HG03103 (cell line): Measurements from ENCODE around the gene HES5.
"Not testable (repeated sequence)": the region's sequence is repeated elsewhere in the genome, so short reads cannot be mapped to it uniquely, and the experiment has no call there.

Source experiments
- ATAC-seq: cut with Tn5 transposase; IDR thresholded peaks from one replicate; pipeline ENCODE4 v1.9.1; 2021; ENCODE audit warnings: low read depth; ENCODE audit not compliant: unreplicated experiment

Gene HES5, protein sequence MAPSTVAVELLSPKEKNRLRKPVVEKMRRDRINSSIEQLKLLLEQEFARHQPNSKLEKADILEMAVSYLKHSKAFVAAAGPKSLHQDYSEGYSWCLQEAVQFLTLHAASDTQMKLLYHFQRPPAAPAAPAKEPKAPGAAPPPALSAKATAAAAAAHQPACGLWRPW

DNA sequence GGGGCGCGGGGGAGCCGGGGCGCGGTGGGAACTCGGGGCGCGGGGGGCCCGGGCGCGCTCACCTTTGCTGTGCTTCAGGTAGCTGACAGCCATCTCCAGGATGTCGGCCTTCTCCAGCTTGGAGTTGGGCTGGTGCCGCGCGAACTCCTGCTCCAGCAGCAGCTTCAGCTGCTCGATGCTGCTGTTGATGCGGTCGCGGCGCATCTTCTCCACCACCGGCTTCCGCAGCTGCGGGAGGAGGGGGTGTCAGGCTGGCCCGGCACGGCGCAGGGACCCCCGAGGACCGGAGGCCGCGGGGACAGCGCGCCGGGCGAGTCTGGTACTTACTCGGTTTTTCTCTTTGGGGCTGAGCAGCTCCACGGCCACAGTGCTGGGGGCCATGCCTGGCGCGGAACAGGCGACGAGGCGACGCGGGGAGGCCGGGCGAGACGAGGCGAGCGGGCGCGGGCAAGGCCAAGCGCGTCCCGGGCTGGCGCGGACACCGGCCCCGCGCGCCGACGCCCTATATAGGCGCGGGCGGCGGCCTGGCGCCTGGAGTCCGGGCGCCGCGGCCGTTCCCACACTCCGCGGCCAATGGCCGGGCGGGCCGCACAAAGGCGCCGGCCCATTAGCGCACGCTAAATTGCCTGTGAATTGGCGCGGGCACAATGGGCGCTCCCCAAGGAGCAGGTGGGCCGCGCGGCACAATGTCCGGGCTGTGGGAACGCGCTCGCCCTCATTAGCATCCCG is at the start of gene HES5:
TSS of gene HES5 (minus strand) at position 480 of the 729 bp plus-strand sequence. CDS start at position 381, 99 bp downstream.
- ATAC-seq: no peak

DNA sequence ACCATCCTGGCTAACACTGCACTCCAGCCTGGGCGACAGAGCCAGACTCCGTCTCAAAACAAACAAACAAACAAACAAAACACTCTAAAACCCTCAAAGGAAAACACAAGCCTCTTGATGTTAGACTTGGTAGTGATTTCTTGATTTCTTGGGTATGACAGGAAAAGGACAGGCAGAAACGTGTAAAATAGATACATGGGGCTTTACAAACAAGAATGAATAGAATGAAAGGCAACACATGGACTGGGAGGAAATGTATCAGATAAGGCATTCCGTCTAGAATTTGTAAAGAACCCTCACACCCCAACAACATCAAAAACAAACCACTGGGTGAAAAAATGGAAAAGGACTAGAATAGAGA is 48.7 kb upstream of the HES5 start:
- no peak for ATAC-seq

DNA sequence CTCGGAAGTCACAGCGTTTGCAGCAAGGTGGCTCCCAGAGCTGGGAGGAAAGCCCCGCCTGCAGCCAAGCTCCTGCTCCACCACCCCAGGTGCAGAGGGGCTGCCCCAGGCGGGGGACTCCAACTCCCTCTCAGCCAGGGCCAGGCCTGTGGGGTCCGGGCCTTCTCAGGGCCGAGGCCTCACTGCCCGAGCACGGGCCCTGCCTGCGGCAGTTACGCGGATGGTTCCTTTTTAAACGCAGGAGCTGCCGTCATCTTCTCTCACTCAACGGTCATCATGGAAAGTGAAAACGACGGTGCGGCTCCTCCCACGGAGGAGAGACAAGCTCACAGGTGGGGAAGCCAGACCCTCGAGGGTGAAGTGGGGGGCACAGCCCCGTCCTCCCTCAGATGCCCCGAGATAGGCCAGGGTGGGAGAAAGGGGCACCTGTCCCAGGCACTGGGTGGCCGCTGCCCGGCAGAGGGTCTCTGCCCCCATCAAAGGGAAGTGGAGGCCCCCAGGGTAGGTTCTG is 47.6 kb upstream of the HES5 start:
- peak; percentile 24 for ATAC-seq

DNA sequence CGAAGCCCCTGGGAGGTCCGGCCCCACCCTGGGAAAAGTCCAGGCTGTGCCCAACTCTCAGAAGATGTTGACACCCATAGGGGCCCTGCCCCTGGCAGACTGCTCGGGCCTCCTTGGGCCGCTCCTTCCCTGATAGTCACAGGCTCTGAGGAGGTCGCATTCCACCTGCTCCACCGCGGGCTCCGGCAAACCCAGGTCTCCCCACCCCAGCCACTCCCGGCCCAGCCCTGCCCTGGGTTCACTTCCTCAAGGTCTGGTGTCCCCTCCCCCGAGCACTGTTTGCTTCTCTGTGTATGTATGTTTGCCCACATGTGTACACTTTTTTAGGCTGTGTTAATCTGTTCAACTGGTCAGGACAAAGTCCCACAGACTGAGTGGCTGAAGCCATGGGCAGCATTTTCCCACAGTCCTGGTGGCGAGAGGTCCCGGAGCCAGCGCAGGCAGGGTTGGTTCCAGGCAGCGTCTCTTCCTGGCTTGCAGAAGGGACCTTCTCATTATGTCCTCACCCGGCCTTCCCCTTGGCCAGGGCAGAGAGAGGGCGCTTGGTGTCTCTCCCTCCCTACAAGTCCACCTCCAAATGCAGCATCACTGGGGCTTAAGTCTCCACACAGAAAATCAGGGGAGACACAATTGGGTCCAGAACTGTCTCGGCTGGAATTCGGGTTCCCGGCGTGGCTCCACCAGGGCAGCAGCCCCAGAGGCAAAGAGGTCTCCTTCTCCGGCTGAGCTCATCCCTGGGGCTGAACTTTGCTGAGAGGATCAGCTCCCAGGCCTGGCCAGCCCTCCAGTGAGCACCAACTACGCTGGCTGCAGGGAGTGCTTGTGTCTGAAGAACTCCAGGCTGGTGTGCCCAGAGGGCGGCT is 46.0 kb upstream of the HES5 start:
- ATAC-seq: no peak

DNA sequence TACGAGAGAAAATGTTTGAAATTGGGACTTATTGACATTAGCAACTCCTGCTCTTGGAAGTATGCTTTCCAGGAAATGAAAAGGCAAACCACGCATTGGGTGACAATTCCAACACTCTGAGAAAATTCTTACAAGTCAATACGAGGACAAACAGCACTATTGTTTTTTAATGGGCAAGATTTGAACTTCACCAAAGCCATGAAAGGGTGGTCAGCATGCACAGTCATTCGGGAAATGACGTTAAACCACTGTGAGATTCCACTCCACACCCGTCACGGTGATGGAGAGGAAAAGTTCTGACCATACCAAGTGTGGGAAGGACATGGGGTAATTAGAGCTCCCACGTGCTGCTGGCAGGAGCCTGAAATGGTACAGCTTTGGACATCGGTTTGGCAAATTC is 44.3 kb upstream of the HES5 start:
- no peak for ATAC-seq

DNA sequence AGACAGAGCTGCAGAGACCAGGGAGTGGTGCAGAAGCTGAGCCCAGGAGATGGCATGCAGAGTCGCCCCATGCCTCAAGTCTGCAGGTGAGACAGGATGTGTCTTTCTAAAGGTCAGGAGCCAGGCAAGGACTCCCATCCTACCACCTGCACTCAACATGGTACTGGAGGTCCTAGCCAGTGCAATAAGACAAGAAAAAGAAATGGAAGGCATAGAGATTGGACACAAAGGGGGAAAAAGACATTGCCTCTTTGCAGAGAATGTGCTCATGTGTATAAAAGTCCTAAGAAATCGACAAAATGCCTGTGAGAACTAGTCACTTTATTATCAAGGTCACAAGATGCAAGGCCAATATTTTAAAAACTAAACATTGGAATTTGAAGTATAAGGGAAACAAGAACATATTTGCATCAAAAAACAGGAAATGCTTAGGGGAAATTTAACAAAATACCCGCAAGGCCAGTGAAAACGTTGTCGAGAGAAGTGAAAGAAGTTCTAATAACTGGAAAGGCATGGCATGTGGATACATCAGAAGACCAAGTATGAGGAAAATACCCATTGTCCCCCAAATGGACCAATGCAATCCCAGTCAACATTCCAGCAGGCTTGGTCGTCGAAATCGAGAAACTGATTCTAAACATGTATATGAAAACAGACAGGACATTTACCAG is 43.3 kb upstream of the HES5 start:
- no peak for ATAC-seq

DNA sequence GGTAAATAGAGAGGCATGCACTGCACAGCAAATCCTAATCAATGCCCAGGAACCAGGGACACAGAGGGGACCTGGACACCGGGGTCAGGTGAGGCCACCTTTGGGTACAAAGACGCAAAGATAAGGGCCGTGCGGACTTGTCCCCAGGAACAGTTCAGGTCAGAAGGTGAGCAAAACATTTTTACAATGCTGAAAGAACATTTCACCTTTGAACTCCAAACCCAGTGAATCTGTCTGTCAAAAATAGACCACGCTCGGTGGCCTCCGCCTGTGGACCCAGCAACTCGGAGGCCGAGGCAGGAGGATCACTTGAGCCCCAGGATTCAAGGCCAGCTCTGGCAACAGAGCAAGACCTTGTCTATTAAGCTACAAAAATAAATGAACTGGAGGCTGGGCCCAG is 41.3 kb upstream of the HES5 start:
- ATAC-seq: no peak

DNA sequence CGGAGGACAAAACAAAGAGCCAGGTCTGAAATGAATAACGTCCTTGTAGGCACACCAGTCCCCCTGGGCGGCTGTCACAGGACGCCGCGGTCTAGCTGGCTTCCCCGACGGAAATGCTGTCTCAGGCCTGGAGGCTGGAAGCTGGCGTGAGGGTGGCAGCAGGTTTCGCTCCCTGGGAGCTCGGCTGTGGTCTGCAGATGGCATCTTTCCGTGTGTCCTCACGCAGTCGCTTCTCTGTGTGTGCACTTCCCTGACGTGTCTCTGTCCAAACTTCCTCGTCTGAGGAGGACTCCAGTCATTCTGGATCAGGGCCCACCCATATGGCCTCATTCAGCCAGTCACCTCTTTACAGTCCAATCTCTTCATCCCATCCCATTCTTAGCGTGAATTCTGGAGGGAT is 40.3 kb upstream of the HES5 start:
- ATAC-seq: no peak

DNA sequence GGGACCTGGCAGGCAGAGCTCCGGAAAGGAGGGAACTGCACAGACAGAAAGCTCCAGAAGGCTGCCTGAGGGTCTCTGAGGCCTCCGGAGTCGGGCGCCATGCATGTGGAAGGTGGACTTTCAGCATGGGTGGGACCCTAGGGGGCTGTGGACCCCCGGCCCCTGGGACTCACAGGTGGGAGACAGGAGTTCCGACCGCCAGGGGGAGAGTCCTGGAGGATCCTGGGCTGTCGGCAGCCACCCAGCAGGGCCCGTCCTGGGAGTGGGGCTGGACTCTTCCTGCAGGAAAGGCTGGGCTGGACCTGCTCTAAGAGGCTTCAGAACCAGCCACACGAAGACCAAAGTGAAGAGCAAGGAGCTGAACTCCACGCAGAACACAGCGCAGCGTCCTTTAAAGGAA is 39.6 kb upstream of the HES5 start:
- not testable (repeated sequence) for ATAC-seq

DNA sequence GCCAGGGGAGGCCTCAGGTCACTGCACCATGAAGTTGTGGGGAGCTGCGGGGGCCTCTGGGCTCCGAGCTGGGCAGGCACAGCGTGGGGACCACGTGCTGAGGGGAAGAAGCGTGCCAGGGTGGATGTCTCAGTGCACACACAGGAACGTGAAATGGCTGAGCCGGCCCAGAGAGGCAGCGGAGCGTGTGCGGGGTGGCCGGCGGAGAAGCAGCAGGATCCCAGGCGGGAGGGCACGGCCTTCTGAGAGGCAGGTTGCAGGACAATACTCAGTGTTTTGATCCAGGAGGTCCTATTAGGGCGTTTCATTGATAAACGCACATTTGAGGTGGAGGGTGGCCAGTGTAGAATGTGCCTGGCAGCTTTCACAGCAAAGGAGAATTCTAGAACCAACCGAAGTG is 39.0 kb upstream of the HES5 start:
- no peak for ATAC-seq

DNA sequence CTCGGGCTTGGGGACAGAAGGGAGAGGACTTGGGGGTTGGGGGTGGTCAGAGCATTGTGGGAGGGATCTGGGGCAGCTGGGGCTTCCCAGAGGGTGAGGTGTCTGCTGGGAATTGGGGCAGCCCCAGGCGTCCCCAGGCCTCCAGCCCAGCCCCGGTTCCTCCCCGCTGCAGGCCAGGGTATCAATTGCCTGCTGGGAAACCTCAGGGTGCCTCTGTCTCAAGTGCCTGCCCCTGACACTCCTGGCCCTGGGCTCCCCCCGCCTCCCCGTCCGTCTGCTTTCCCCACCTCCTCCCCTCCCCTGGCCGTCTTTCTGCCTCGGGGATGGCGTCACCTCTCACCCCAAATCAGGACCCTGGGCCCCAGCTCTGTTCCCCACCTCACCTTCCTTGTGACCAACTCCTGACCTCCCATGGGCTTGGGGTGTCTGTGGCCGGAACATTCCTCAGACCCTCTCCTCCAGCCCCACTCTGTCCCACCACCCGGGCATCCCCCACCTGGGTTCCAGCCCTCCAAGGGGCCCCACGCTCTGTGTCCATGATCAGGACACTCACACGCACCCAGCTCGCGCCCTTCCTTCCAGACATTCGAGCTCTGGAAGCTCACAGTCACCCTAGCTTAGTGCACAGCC is 38.2 kb upstream of the HES5 start:
- not testable (repeated sequence) for ATAC-seq

DNA sequence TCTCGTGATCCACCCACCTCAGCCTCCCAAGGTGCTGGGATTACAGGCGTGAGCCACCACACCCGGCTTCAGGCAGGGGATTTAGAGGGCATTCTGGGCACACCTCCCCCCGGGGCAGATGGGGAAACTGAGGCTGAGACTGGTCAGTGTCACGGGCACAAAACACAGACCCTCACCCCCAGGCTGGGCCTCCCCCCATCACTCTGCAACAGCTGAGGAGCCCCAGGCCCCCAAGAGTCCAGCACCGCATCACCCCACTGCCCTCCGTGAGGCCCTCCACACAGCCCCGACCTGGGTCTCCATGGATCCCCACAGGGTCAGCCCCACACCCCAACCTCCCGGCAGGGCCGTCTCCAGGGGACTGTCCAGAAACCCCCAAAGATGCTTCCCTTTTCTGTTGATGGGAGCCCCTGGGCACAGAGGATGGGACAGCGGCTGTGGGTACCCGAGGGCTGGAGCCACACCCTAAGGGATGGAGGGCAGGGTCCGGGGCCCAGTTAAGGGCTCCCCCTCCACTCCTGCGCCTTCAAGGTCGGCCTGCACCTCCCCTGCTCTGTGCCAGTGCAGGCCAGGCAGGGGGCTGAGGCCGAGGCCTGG is 37.1 kb upstream of the HES5 start:
- ATAC-seq: no peak

DNA sequence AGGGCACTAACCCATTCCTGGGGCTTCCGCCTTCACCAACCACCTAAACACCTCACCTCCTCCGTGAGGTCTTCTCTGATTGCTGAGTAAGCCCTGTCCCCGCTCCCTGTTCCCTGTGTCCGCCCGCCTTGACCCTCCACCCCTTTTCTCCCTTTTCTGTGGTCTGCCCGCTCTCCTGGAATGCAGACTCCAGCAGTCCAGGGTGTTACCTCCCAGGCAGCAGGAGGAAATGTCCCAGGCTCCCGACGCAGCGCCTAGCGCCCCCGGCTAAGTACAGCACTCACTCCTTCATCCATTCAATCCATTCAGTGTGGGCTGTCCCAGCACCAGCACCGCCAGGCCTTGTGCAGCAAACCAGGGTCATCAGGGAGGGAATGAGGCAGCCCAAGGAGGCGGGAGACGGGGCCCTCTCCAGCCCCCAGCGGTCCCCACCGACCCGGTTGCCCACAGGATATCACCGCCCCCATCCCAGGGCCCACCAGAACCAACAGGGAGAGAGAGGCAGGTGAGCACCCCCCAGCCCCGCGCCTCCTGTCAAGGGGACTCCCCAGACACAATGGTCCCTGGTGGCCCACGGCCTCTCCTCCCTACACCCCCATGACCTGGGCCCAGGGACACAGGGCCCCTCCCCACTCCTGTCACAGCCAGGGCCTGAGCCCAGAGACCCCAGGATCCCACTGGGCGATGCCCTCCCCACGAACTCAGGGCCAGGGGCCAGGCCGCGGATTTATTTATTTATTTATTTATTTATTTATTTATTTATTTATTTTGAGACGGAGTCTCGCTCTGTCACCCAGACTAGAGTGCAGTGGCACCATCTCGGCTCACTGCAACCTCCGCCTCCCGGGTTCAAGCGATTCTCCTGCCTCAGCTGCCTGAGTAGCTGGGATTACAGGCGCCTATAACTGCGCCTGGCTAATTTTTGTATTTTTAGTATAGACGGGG is 36.3 kb upstream of the HES5 start:
- no peak for ATAC-seq

DNA sequence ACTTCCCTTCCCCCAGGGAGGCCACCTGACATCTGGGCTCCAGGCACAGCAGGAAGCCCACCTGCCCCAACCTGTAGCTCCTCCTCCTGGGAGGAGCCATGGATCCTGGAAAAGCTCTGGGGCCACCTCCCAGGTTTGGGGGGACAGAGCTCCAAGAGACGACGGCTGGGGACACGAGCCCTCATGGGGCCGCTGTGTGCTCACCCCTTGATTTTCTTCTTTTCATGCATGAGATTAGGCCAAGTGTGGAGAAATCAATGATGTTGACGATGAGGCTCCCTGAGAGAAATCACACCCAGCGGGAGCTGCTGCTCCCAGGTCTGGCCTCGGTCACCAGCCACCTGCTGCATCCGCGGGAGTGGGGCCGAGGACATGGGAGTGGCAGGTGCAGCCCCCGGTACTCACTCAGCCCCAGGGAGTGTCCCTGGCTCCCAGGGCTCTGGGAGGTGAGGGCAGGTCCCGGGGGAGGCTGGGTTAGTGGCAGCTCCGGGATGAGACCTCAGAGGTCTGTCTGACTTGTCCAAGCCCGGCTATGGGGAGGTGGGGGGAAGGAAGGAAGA is 34.8 kb upstream of the HES5 start:
- no peak for ATAC-seq

DNA sequence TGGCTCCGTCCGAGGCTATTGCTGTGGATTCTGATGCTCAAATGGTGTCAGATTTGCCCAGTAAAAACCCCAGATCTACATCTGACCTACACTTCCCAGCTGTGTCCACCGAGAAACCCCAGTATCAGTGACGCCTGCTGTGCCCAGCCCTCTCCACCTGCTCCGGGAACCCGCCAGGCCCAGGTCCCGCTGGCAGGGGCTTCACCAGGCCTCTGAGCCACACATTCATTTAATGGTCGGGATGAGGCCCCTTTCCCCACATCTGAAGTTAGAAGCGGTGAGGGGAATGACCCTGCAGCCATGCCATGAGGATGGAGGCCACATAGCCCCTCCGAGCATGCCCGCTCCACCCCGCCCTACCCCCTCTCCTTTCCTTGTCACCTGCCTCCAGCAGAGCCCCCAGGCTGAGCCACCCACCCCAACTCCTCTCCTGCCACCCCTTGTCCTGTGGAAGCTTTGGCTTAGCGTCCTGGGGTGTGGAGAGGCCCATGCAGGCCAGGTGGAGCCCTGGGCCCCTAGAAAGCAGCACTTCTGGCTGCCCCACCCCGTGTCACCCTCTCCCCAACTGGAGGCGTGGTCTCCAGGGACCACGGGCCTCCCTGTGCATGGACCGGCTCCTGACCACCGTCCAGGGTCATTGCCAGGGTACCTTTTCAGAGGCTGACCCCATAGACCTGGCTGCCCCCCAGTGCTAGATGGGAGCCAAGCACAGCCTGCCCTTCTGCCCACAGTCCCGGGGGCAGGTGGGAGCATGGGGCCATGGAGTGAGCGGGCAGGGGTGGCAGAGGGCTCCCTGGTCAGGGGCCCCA is 34.1 kb upstream of the HES5 start:
- ATAC-seq: no peak

DNA sequence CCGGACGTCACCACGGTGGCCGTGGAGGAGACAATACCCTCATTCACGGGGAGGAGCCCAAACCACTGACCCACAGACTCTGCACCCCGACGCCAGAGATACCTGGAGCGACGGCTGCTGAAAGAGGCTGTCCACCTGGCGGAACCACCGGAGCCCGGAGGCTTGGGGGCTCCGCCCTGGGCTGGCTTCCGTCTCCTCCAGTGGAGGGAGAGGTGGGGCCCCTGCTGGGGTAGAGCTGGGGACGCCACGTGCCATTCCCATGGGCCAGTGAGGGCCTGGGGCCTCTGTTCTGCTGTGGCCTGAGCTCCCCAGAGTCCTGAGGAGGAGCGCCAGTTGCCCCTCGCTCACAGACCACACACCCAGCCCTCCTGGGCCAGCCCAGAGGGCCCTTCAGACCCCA is 33.1 kb upstream of the HES5 start:
- ATAC-seq: no peak

DNA sequence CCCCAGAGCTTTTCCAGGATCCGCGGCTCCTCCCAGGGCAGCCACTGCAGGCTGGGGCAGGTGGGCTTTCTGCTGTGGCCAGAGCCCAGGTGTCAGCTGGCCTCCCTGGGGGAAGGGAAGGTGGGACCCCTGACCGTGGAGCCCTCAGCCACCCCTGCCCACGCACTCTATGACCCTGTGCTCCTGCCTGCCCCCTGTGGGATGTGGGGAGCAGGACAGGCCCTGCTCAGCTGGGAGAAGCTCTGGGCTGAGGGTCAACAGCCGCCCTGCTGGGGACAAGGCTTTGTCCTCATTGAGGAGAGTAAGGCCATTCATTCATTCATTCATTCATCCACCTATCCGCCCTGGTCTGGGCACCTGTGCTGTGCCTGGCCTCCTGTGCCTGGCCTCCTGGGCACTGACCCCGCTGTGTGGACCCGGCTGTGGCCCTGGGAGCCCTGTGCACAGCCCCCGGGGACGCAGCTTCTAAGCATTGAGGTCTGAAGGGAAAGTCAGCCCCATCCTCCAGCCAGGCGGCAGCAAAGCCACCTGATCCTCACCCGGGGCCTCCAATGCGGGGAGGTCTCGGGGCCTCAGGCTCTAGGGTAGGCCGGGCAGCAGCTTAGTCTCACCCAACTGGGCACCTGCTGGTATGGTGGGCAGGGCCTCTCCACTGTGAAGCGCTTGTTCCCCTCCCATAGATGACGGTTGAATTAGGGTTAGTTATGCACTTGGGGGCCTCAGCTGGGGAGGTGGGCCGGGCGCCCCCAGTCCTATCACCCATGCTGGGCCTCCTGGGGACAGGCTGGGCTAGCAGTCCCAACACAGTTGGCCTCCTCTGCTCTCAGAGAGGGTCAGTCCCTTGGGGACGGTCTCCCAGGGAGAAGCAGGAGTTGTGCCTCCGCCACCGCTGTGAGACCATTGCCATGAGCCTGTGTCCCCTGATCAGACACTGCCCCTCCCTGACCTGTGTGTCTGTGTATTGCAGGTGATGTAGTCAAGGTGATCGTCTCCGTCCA is 32.1 kb upstream of the HES5 start:
- no peak for ATAC-seq
